GM12874 (cell line): ENCODE measurements around the gene SERPINE3.

Source experiments
- CTCF ChIP-seq: IDR thresholded peaks from 2 replicates; pipeline ENCODE4 v1.5.1; 2011; ENCODE audit warnings: low read depth, mild to moderate bottlenecking, control low read depth, low read length, moderate library complexity; ENCODE audit not compliant: insufficient read depth

Gene SERPINE3

GRCh38 chr13:51318876-51319275 lies 20.6 kb upstream of the SERPINE3 start:
- no peak for TF ChIP-seq CTCF

- no peak for TF ChIP-seq CTCF
Observed at GRCh38 chr13:51321836-51322235, 17.7 kb upstream of the SERPINE3 start.

GRCh38 chr13:51322826-51323225 lies 16.7 kb upstream of the SERPINE3 start:
- no peak for TF ChIP-seq CTCF

GRCh38 chr13:51323824-51324511 lies 15.5 kb upstream of the SERPINE3 start:
- TF ChIP-seq CTCF, result no peak

GRCh38 chr13:51324714-51325420 lies 14.6 kb upstream of the SERPINE3 start:
- TF ChIP-seq CTCF, result no peak

- TF ChIP-seq CTCF, result no peak
Observed at GRCh38 chr13:51325837-51326236, 13.7 kb upstream of the SERPINE3 start.

GRCh38 chr13:51326777-51327176 lies 12.7 kb upstream of the SERPINE3 start:
- TF ChIP-seq CTCF, result no peak
